ENCODE data around the gene SSX7. TPM values are rescaled to one million over a fixed set of nuclear protein-coding genes. Genes with fewer than 3 reads are reported as not detected.
"Not testable (repeated sequence)": the region's sequence is repeated elsewhere in the genome, so short reads cannot be mapped to it uniquely, and the experiment has no call there.

SSX7 gene
- not detected in 2 replicates for total RNA-seq (2014; rRNA removed; shearing (Covaris generic))
- total RNA-seq (2022) = not detected in 2 replicates
- Bru-seq, nascent RNA = not detected
- BruChase-seq, experiment 1, labeled RNA remaining after a 6-hour chase = not detected
- not detected for BruChase-seq, experiment 2, labeled RNA remaining after a 2-hour chase
- long read RNA-seq = 0 reads

DNA sequence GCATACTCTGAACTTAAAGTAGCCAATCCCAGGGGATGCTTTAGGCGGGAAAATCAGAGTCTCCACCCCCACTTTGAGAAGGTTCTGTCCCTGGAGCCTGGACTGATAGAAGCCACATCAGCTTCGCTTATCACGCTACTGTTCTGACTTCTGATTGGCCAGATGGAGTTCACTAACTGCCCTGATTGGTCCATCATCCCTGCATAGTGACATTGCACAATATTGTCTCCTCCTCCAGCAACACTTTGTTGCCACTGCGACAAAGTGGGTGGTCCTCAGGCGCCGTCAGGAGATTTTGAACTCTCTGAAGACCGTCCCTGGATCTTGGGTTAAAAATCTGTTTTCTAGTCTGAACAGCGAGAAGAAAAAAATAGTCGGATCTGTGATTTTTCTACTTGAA lies at the start of gene SSX7:
Gene SSX7, minus strand, starts transcription at position 101 of the 400 bp plus-strand sequence. CDS start 1,428 bp downstream, outside the sequence.
- DNase-seq (ENCODE audit: low spot score); POLR2A ChIA-PET; H4K20me1 ChIP-seq (ENCODE audit: insufficient read depth, low read length); H3K4me1 ChIP-seq (ENCODE audit: insufficient read depth, low read length, poor library complexity, severe bottlenecking); intact Hi-C loops (cut with micrococcal nuclease; ENCODE audit: unreplicated experiment); H3K27ac ChIP-seq (ENCODE audit: low read depth, low read length, poor library complexity, severe bottlenecking); H3K4me2 ChIP-seq (ENCODE audit: low read length); H3K9me3 ChIP-seq (ENCODE audit: low read length); H3K36me3 ChIP-seq (ENCODE audit: insufficient read depth, low read length); BruUV-seq (replicated peaks); CTCF ChIA-PET (ENCODE audit: unreplicated experiment); H3K9me2 ChIP-seq (ENCODE audit: insufficient read depth, low read length); H2AFZ ChIP-seq (ENCODE audit: low read length); H3K4me3 ChIP-seq (ENCODE audit: low read depth, low read length, poor library complexity, severe bottlenecking); H3K79me2 ChIP-seq (ENCODE audit: insufficient read depth, low read depth, low read length): not testable (repeated sequence)

GRCh38 chrX:52692034-52692433 lies 37.3 kb upstream of the SSX7 start:
- H3K9me2 ChIP-seq (ENCODE audit: insufficient read depth, low read length); H4K20me1 ChIP-seq (ENCODE audit: insufficient read depth, low read length); DNase-seq (ENCODE audit: low spot score); H3K36me3 ChIP-seq (ENCODE audit: insufficient read depth, low read length); POLR2A ChIA-PET; H3K79me2 ChIP-seq (ENCODE audit: insufficient read depth, low read depth, low read length); H3K27ac ChIP-seq (ENCODE audit: low read depth, low read length, poor library complexity, severe bottlenecking); intact Hi-C loops (cut with micrococcal nuclease; ENCODE audit: unreplicated experiment); H3K4me3 ChIP-seq (ENCODE audit: low read depth, low read length, poor library complexity, severe bottlenecking); H2AFZ ChIP-seq (ENCODE audit: low read length); H3K9me3 ChIP-seq (ENCODE audit: low read length); H3K4me1 ChIP-seq (ENCODE audit: insufficient read depth, low read length, poor library complexity, severe bottlenecking); H3K4me2 ChIP-seq (ENCODE audit: low read length); CTCF ChIA-PET (ENCODE audit: unreplicated experiment); BruUV-seq (replicated peaks): not testable (repeated sequence)

DNA sequence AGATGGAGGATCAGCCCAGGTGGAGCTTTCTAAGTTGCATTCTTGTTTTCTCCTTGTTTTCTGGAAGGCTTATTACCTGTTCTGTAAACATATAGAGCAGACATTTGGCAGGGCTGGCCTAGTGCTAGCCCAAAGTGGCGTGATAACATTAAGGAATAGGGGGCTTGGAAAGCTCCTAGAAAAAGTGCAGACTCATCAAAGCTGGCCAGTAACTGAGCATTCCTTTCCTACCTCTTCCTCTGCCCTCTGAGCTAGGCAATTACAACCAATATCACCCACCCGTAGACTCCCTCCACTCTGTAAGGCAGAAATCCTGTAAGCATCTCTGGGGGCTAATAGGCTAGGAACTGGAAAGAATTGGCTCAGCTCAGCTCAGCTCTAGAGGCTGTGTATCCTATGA lies 7.5 kb upstream of the SSX7 start:
- H3K9me2 ChIP-seq (ENCODE audit: insufficient read depth, low read length); H3K4me2 ChIP-seq (ENCODE audit: low read length); H3K4me3 ChIP-seq (ENCODE audit: low read depth, low read length, poor library complexity, severe bottlenecking); POLR2A ChIA-PET; BruUV-seq (replicated peaks); CTCF ChIA-PET (ENCODE audit: unreplicated experiment); intact Hi-C loops (cut with micrococcal nuclease; ENCODE audit: unreplicated experiment); H3K36me3 ChIP-seq (ENCODE audit: insufficient read depth, low read length); H3K79me2 ChIP-seq (ENCODE audit: insufficient read depth, low read depth, low read length); H3K4me1 ChIP-seq (ENCODE audit: insufficient read depth, low read length, poor library complexity, severe bottlenecking); H3K27ac ChIP-seq (ENCODE audit: low read depth, low read length, poor library complexity, severe bottlenecking); DNase-seq (ENCODE audit: low spot score); H2AFZ ChIP-seq (ENCODE audit: low read length); H3K9me3 ChIP-seq (ENCODE audit: low read length); H4K20me1 ChIP-seq (ENCODE audit: insufficient read depth, low read length): not testable (repeated sequence)

GRCh38 chrX:52655475-52655874 lies 775 bp upstream of the SSX7 start:
- H4K20me1 ChIP-seq (ENCODE audit: insufficient read depth, low read length); BruUV-seq (replicated peaks); H3K4me2 ChIP-seq (ENCODE audit: low read length); H3K27ac ChIP-seq (ENCODE audit: low read depth, low read length, poor library complexity, severe bottlenecking); intact Hi-C loops (cut with micrococcal nuclease; ENCODE audit: unreplicated experiment); H3K4me3 ChIP-seq (ENCODE audit: low read depth, low read length, poor library complexity, severe bottlenecking); H3K4me1 ChIP-seq (ENCODE audit: insufficient read depth, low read length, poor library complexity, severe bottlenecking); POLR2A ChIA-PET; CTCF ChIA-PET (ENCODE audit: unreplicated experiment); H3K36me3 ChIP-seq (ENCODE audit: insufficient read depth, low read length); H3K79me2 ChIP-seq (ENCODE audit: insufficient read depth, low read depth, low read length); DNase-seq (ENCODE audit: low spot score); H2AFZ ChIP-seq (ENCODE audit: low read length); H3K9me3 ChIP-seq (ENCODE audit: low read length); H3K9me2 ChIP-seq (ENCODE audit: insufficient read depth, low read length): not testable (repeated sequence)

GRCh38 chrX:52650676-52651075 lies 4.0 kb downstream of the SSX7 start:
- H3K9me2 ChIP-seq (ENCODE audit: insufficient read depth, low read length); H3K36me3 ChIP-seq (ENCODE audit: insufficient read depth, low read length); H3K4me2 ChIP-seq (ENCODE audit: low read length); DNase-seq (ENCODE audit: low spot score); H3K4me3 ChIP-seq (ENCODE audit: low read depth, low read length, poor library complexity, severe bottlenecking); POLR2A ChIA-PET; H3K9me3 ChIP-seq (ENCODE audit: low read length); intact Hi-C loops (cut with micrococcal nuclease; ENCODE audit: unreplicated experiment); H3K4me1 ChIP-seq (ENCODE audit: insufficient read depth, low read length, poor library complexity, severe bottlenecking); CTCF ChIA-PET (ENCODE audit: unreplicated experiment); H4K20me1 ChIP-seq (ENCODE audit: insufficient read depth, low read length); H3K27ac ChIP-seq (ENCODE audit: low read depth, low read length, poor library complexity, severe bottlenecking); BruUV-seq (replicated peaks); H2AFZ ChIP-seq (ENCODE audit: low read length); H3K79me2 ChIP-seq (ENCODE audit: insufficient read depth, low read depth, low read length): not testable (repeated sequence)

- H3K9me2 ChIP-seq (ENCODE audit: insufficient read depth, low read length); H2AFZ ChIP-seq (ENCODE audit: low read length); H3K79me2 ChIP-seq (ENCODE audit: insufficient read depth, low read depth, low read length); DNase-seq (ENCODE audit: low spot score); H3K36me3 ChIP-seq (ENCODE audit: insufficient read depth, low read length); CTCF ChIA-PET (ENCODE audit: unreplicated experiment); H3K27ac ChIP-seq (ENCODE audit: low read depth, low read length, poor library complexity, severe bottlenecking); H3K4me2 ChIP-seq (ENCODE audit: low read length); POLR2A ChIA-PET; intact Hi-C loops (cut with micrococcal nuclease; ENCODE audit: unreplicated experiment); H3K9me3 ChIP-seq (ENCODE audit: low read length); H3K4me1 ChIP-seq (ENCODE audit: insufficient read depth, low read length, poor library complexity, severe bottlenecking); H3K4me3 ChIP-seq (ENCODE audit: low read depth, low read length, poor library complexity, severe bottlenecking); H4K20me1 ChIP-seq (ENCODE audit: insufficient read depth, low read length); BruUV-seq (replicated peaks): not testable (repeated sequence)
Observed at GRCh38 chrX:52648956-52649355, 5.7 kb downstream of the SSX7 start.

DNA sequence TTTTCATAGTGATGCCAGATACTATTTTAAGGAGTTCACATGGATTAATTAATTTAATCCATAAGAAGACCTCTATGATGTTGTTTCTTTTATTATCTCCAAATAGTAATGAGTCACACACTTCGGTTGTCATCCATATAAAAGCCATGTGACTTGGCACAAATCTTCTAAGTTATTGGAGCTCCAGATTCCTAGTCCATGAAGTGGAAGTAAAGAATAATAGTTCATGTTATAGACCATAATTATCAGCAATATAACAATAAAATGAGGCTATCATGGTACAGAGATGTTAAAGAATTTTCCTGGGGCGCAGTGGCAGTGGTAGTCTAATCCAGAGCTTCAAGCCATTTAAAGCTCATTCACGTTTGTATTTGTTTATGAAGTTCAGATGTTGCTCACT lies 26.2 kb downstream of the SSX7 start:
- H3K79me2 ChIP-seq (ENCODE audit: insufficient read depth, low read depth, low read length); POLR2A ChIA-PET; intact Hi-C loops (cut with micrococcal nuclease; ENCODE audit: unreplicated experiment); CTCF ChIA-PET (ENCODE audit: unreplicated experiment); H4K20me1 ChIP-seq (ENCODE audit: insufficient read depth, low read length); BruUV-seq (replicated peaks); H3K27ac ChIP-seq (ENCODE audit: low read depth, low read length, poor library complexity, severe bottlenecking); H3K9me2 ChIP-seq (ENCODE audit: insufficient read depth, low read length); H3K4me1 ChIP-seq (ENCODE audit: insufficient read depth, low read length, poor library complexity, severe bottlenecking); H3K36me3 ChIP-seq (ENCODE audit: insufficient read depth, low read length); DNase-seq (ENCODE audit: low spot score); H2AFZ ChIP-seq (ENCODE audit: low read length); H3K9me3 ChIP-seq (ENCODE audit: low read length); H3K4me2 ChIP-seq (ENCODE audit: low read length); H3K4me3 ChIP-seq (ENCODE audit: low read depth, low read length, poor library complexity, severe bottlenecking): not testable (repeated sequence)

All from OCI-LY7 (cell line).